ENCODE data around the gene WNT6. TPM values are rescaled to one million over a fixed set of nuclear protein-coding genes. Genes with fewer than 3 reads are reported as not detected.

WNT6 gene
- polyA plus RNA-seq, 1 experiment: not detected

- CTCF ChIA-PET: interaction anchor here (1.6 to 22.2 kb wide), 2 partner anchors 15 to 29 kb away, joined by 4 to 726 read pairs; no protein-coding TSS in a partner anchor
- POLR2A ChIA-PET: no interaction called here
- TF ChIP-seq, protein P1, sequence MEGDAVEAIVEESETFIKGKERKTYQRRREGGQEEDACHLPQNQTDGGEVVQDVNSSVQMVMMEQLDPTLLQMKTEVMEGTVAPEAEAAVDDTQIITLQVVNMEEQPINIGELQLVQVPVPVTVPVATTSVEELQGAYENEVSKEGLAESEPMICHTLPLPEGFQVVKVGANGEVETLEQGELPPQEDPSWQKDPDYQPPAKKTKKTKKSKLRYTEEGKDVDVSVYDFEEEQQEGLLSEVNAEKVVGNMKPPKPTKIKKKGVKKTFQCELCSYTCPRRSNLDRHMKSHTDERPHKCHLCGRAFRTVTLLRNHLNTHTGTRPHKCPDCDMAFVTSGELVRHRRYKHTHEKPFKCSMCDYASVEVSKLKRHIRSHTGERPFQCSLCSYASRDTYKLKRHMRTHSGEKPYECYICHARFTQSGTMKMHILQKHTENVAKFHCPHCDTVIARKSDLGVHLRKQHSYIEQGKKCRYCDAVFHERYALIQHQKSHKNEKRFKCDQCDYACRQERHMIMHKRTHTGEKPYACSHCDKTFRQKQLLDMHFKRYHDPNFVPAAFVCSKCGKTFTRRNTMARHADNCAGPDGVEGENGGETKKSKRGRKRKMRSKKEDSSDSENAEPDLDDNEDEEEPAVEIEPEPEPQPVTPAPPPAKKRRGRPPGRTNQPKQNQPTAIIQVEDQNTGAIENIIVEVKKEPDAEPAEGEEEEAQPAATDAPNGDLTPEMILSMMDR (IDR thresholded peaks at IDR 0.05; ENCODE audit: insufficient read depth, low read depth, low read length): no peak
- Histone ChIP-seq H3K4me3 (ENCODE audit: low read depth, low read length) (no peak overlapping the region), H3K27me3 (ENCODE audit: control insufficient read depth, insufficient read depth, low read length) (peaks cover 58% of the 10 kb centered on the region), H3K36me3 (ENCODE audit: control insufficient read depth, insufficient read depth, low read length) (no peaks in the 10 kb centered on the region)
- no peak for DNase-seq (ENCODE audit: low read depth)
These were observed 21.4 kb downstream of the WNT6 start for GRCh38 chr2:218880859-218881594.

DNA sequence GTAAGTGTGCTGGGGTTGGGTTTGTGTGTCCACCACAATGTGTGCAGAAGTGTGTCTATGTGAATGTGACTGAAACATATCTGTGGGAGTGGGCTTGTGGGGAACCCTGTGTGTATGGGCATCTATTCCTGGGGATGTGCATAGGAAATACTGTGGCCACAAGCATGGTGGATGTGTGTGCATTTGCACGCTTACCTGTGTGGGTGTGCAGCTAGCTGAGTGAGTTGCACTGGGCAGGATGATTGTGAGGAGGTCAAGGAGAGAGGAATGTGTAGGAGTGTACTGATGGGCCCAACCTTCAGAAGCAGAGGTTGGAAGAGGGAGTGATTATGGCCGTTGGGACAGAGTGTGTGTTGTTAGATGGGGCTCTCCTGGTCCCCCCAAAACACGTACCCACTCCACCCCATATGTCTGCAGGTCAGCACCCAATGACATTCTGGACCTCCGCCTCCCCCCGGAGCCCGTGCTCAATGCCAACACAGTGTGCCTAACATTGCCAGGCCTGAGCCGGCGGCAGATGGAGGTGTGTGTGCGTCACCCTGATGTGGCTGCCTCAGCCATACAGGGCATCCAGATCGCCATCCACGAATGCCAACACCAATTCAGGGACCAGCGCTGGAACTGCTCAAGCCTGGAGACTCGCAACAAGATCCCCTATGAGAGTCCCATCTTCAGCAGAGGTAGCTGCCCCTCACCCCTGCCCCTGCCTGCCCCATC lies 22.3 kb downstream of the WNT6 start:
- ChIA-PET POLR2A (no interaction called here), CTCF (interaction anchor here (1.6 to 22.2 kb wide), 2 partner anchors 14 to 30 kb away, joined by 4 to 726 read pairs; no protein-coding TSS in a partner anchor)
- no peak for DNase-seq (ENCODE audit: low read depth)
- TF ChIP-seq, protein P1 (IDR thresholded peaks at IDR 0.05; ENCODE audit: insufficient read depth, low read depth, low read length): no peak
- H3K27me3 ChIP-seq (ENCODE audit: control insufficient read depth, insufficient read depth, low read length): peaks cover 58% of the 10 kb centered on the region
- H3K36me3 ChIP-seq (ENCODE audit: control insufficient read depth, insufficient read depth, low read length): no peaks in the 10 kb centered on the region
- no peak overlapping the region for H3K4me3 ChIP-seq (ENCODE audit: low read depth, low read length)

DNA sequence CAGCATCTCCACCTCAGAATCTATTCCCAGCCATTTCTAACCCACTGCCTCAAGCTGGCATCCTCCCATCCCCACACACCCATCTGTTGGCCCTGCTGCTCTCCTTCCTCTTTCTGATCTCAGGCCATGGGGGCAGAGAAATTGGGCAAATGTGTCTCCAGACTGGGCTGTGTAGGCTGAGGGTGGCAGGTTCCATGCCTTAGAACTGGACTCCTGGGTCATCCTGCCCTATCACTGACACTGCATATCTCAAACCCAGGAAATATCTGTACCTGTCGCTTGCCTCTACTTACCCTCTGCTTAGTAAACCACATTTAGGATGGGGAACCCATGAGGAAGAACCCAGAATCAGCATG lies 22.8 kb downstream of the WNT6 start:
- no peak overlapping the region for H3K4me3 ChIP-seq (ENCODE audit: low read depth, low read length)
- no peak for DNase-seq (ENCODE audit: low read depth)
- peaks cover 57% of the 10 kb centered on the region for H3K27me3 ChIP-seq (ENCODE audit: control insufficient read depth, insufficient read depth, low read length)
- CTCF ChIA-PET: interaction anchor here (1.0 to 22.2 kb wide), 2 partner anchors 14 to 35 kb away, joined by 4 to 726 read pairs; no protein-coding TSS in a partner anchor
- no peaks in the 10 kb centered on the region for H3K36me3 ChIP-seq (ENCODE audit: control insufficient read depth, insufficient read depth, low read length)
- TF ChIP-seq, protein P1 (IDR thresholded peaks at IDR 0.05; ENCODE audit: insufficient read depth, low read depth, low read length): no peak
- POLR2A ChIA-PET: no interaction called here

DNA sequence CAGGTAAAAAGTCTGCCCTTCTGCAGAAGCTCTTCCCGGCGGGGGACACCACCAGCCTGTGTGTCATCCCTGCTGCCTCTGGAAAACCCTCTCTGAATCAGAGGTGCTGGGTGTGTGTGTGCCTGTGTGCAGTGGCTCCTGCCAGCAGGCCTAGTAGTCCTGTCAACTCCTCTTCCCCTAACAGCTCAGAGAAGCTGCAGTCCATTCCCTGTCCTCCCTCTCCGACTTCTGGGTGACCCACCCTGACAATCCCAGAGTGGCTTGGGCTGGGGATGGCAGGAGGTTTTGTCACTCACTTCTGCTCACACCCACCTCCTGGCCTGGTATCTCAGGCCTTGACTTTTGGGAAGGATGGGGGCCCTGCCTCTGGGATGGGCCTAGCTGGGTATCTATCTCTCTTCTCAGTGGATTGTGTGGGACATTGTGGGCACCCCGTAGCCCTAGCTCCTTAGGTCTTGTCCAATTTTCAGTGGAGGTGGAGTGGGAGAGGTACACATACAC lies 23.3 kb downstream of the WNT6 start:
- Histone ChIP-seq H3K4me3 (ENCODE audit: low read depth, low read length) (no peak overlapping the region), H3K36me3 (ENCODE audit: control insufficient read depth, insufficient read depth, low read length) (no peaks in the 10 kb centered on the region), H3K27me3 (ENCODE audit: control insufficient read depth, insufficient read depth, low read length) (peaks cover 55% of the 10 kb centered on the region)
- ChIA-PET CTCF (interaction anchor here (1.0 to 22.2 kb wide), 2 partner anchors 13 to 35 kb away, joined by 4 to 726 read pairs; no protein-coding TSS in a partner anchor), POLR2A (no interaction called here)
- TF ChIP-seq, protein P1 (IDR thresholded peaks at IDR 0.05; ENCODE audit: insufficient read depth, low read depth, low read length): no peak
- no peak for DNase-seq (ENCODE audit: low read depth)
